Bronchial smooth muscle cell (primary cell): Measurements from ENCODE around the gene HOOK1. TPM values are rescaled to one million over a fixed set of nuclear protein-coding genes. Genes with fewer than 3 reads are reported as not detected.

Experiments
- total RNA-seq: library from RNA; depleted of rRNA; stranded (reverse); fragments of >200 nt; gene quantifications from 2 replicates; pipeline ENCODE4 v1.2.1, GENCODE V29; 2014

HOOK1 gene
- total RNA-seq, result under 0.01 TPM in 1 of 2 replicates, not detected in the other

DNA sequence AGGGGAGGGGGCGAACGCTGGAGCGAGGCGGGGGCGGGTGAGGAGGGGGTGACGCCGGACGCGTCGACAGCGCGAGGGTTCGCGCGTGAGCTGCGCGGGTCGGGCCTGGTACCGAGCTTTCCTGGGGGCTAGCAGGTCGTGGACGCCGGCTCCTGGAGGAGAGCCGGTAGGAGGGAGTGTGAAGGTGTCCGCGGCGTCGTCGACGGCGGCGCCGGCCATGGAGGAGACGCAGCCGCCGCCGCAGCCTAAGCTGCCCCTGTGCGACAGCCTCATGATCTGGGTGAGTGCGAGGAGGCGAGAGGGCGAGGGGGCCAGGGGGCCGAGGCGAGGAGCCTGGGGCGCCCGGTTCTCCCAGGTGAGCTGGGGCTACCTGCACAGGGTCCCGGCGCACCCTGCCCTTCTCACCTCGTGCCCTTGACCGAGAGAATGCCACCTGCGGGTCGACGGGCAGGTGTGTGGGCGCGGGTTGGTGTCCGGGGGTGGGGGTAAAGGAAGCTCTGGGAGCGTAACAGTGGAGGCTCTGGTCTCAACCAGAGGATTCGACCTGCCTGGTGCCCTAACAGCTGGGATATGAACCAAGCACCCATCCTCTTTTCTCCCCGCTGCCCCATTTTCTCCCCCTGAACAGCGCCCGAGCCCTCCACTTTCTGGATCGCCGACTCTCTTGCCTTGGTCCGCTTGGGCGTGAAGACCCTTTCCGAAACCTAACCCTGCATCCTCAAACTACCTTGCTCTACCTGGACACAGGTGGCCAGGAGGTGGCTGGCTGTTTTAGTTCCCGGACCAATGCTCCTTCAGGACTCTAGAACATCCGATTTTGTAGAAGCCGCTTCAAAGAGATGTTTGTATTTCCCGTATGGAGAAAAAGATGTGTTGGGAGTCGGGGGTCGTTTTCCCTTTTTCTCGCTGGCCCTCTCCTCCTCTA lies at the start of gene HOOK1:
TSS of gene HOOK1 (plus strand) at position 49 of the 925 bp plus-strand sequence. CDS start at position 218, 169 bp downstream.

Other genes with a start within 250 kb of the HOOK1 start
- under 0.01 and 0.17 TPM in 2 replicates for gene CYP2J2, start 111.8 kb downstream of the HOOK1 start, total RNA-seq